SU-DHL-6 (cell line): ENCODE data around the gene TBRG4.

Experiments used
- EZH2phosphoT487 ChIP-seq: fragments of 200-600 bp; sonication (generic), shearing (Covaris generic); conservative IDR thresholded peaks from 2 replicates; pipeline ENCODE4 v1.6.1; 2018; ENCODE audit warnings: mild to moderate bottlenecking, antibody characterized with exemption, low read length, moderate library complexity, mixed read lengths
- TF ChIP-seq, protein P1 (sequence below): fragments of 200-600 bp; sonication (generic); IDR thresholded peaks from one replicate; pipeline ENCODE4 v1.5.1; 2017; ENCODE audit warnings: antibody characterized with exemption, mild to moderate bottlenecking, low read length, moderate library complexity; ENCODE audit not compliant: insufficient read depth, poor library complexity, severe bottlenecking

DNA sequence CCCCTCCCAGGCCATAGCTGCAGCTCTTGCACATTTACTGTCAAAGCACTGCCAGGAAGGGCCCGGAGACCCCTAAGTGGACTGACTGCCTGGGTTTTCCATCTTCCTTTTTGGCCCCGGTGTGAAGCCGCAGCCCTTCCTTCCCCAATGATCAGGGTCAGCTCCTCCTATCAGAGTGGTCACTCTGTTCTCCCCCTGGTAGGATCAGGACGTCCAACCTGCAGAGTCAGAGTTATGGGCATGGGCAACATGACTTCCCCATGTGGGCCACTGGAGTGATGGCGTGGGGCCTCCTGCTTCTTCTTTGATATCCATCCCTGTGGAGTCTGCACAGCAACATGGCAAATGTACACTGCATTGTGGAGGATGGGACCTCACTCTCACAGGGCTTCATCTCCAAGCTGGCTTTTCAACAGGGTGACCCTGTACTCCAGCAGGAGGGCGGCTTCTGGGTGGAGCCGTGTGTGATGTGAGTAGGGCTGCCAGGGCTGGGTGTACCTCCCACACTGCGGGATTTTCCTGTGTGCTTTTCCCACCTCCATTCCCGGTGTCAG lies 39.7 kb upstream of the TBRG4 start:
- TF ChIP-seq, protein P1, sequence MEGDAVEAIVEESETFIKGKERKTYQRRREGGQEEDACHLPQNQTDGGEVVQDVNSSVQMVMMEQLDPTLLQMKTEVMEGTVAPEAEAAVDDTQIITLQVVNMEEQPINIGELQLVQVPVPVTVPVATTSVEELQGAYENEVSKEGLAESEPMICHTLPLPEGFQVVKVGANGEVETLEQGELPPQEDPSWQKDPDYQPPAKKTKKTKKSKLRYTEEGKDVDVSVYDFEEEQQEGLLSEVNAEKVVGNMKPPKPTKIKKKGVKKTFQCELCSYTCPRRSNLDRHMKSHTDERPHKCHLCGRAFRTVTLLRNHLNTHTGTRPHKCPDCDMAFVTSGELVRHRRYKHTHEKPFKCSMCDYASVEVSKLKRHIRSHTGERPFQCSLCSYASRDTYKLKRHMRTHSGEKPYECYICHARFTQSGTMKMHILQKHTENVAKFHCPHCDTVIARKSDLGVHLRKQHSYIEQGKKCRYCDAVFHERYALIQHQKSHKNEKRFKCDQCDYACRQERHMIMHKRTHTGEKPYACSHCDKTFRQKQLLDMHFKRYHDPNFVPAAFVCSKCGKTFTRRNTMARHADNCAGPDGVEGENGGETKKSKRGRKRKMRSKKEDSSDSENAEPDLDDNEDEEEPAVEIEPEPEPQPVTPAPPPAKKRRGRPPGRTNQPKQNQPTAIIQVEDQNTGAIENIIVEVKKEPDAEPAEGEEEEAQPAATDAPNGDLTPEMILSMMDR = no peak
- TF ChIP-seq EZH2phosphoT487 = no peak
